HG03521 (cell line): ENCODE measurements around the gene BICD2.

Source experiments
- ATAC-seq: cut with Tn5 transposase; IDR thresholded peaks from one replicate; pipeline ENCODE4 v1.9.1; 2021; ENCODE audit warnings: mild to moderate bottlenecking, moderate library complexity; ENCODE audit not compliant: unreplicated experiment

BICD2 gene

GRCh38 chr9:92749071-92749933 lies 15.3 kb downstream of the BICD2 start:
- ATAC-seq: no peak

- ATAC-seq: no peak
Observed at GRCh38 chr9:92748233-92748497, 16.5 kb downstream of the BICD2 start.

GRCh38 chr9:92747459-92748232 lies 17.0 kb downstream of the BICD2 start:
- ATAC-seq: no peak

- ATAC-seq: no peak
Observed at GRCh38 chr9:92746567-92747458, 17.8 kb downstream of the BICD2 start.

GRCh38 chr9:92745881-92746280 lies 18.8 kb downstream of the BICD2 start:
- no peak for ATAC-seq

- ATAC-seq: no peak
Observed at GRCh38 chr9:92745331-92745730, 19.3 kb downstream of the BICD2 start.

GRCh38 chr9:92740969-92741368 lies 23.7 kb downstream of the BICD2 start:
- ATAC-seq: no peak

GRCh38 chr9:92740446-92740961 lies 24.1 kb downstream of the BICD2 start:
- ATAC-seq: no peak

- ATAC-seq: no peak
Observed at GRCh38 chr9:92740009-92740408, 24.6 kb downstream of the BICD2 start.

GRCh38 chr9:92739346-92739970 lies 25.2 kb downstream of the BICD2 start:
- no peak for ATAC-seq

- ATAC-seq: no peak
Observed at GRCh38 chr9:92738661-92739081, 26.0 kb downstream of the BICD2 start.

GRCh38 chr9:92737611-92738299 lies 26.9 kb downstream of the BICD2 start:
- no peak for ATAC-seq

- no peak for ATAC-seq
Observed at GRCh38 chr9:92737216-92737606, 27.4 kb downstream of the BICD2 start.

- no peak for ATAC-seq
Observed at GRCh38 chr9:92736563-92737215, 27.9 kb downstream of the BICD2 start.

- no peak for ATAC-seq
Observed at GRCh38 chr9:92735636-92736562, 28.7 kb downstream of the BICD2 start.

- ATAC-seq: no peak
Observed at GRCh38 chr9:92734931-92735635, 29.6 kb downstream of the BICD2 start.

- ATAC-seq: no peak
Observed at GRCh38 chr9:92730897-92731296, 33.7 kb downstream of the BICD2 start.

GRCh38 chr9:92729735-92730155 lies 34.9 kb downstream of the BICD2 start:
- no peak for ATAC-seq
